ENCODE data around the gene ATP6V1G2.

The ATP6V1G2 gene

DNA sequence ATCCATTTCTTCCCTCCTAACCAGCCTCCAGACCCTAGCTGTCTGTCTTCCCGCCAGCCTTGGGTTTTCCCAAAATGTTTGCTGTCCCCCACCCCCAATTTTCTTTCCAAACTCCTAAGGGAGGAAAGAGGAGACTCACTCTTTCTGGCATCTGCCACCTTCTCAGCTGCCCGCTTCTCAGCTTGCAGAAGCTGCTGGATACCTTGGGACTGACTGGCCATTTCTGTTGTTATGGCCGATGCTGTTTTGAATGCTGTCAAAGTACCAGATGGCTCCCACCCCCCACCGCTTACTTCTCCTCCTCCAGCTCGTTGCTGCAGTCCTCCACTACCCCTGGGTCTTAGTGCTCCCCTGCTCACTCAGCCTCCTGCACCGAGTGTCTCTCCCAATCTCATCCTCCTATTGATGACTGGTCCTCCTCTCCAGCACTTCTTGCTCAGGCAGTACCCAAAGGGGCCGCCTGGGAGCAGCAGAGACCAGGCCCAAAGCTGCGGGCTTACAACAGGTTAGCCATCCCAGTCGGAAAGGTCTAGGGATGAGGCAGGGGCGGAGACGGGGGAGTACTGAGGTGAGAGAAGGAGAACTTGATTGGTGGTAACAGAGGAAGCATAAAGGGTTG lies at the start of gene ATP6V1G2:
Gene ATP6V1G2, minus strand, starts transcription at position 270 of the 619 bp plus-strand sequence. Its CDS starts 49 bp downstream, at position 221.
- TF ChIP-seq, protein P1, sequence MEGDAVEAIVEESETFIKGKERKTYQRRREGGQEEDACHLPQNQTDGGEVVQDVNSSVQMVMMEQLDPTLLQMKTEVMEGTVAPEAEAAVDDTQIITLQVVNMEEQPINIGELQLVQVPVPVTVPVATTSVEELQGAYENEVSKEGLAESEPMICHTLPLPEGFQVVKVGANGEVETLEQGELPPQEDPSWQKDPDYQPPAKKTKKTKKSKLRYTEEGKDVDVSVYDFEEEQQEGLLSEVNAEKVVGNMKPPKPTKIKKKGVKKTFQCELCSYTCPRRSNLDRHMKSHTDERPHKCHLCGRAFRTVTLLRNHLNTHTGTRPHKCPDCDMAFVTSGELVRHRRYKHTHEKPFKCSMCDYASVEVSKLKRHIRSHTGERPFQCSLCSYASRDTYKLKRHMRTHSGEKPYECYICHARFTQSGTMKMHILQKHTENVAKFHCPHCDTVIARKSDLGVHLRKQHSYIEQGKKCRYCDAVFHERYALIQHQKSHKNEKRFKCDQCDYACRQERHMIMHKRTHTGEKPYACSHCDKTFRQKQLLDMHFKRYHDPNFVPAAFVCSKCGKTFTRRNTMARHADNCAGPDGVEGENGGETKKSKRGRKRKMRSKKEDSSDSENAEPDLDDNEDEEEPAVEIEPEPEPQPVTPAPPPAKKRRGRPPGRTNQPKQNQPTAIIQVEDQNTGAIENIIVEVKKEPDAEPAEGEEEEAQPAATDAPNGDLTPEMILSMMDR (IDR thresholded peaks at IDR 0.05) = peak; percentile 94

DNA sequence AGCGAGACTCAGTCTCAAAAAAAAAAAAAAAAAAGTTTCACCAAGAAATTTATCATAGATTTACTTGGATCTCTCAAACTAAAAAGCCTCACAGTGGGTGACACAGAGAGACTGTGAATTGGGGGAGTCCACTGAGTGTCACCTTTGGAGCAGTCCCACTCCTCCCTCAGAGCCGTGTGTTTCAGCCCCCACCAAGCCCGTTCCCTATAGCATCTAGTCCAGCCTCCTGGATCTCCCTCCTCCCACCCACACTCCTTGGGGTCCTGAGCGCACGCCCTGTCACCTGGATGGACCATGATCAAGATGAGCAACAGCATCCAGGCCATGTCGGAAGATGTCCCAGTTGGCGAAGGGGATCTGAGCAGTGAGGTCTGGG lies 46.0 kb upstream of the ATP6V1G2 start:
- TF ChIP-seq, protein P1 (IDR thresholded peaks at IDR 0.05) = no peak

DNA sequence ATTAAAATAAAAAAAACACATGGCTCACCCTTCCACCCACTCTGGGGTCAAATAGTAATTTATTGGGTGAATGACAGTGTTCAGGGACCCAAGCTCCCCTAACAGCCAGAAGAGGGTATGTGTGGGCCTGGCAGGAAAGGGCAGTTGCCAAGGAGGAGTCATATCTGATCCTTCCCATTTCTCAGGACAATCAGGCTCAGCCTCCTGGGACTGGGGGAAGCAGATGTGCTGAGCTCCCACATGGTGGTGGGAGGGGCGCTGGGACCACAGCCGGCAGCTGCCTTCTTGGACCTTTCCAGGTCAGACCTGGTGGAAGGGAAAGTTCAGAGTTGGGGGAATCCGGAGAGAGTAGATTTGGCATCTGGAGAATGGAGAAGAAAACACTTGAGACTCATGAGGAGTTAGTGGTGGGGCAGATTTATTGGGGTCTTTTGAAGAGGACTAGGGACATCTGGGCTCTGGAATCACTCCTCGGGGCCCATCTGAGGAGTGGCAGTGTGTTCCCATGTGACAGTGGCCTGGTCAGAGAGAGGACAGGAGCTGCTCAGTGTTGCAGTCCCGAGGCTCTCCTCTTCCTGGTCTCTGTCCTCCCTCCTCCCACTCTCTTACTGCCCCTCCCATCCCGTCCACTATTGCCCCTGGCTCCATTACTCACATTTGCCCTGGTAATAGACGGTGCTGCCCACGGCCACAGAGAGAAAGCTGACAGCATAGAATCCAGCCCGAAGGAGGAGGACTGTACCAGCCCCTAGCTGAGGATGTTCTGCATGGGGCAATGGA lies 42.7 kb upstream of the ATP6V1G2 start:
- TF ChIP-seq, protein P1 (IDR thresholded peaks at IDR 0.05) = no peak

DNA sequence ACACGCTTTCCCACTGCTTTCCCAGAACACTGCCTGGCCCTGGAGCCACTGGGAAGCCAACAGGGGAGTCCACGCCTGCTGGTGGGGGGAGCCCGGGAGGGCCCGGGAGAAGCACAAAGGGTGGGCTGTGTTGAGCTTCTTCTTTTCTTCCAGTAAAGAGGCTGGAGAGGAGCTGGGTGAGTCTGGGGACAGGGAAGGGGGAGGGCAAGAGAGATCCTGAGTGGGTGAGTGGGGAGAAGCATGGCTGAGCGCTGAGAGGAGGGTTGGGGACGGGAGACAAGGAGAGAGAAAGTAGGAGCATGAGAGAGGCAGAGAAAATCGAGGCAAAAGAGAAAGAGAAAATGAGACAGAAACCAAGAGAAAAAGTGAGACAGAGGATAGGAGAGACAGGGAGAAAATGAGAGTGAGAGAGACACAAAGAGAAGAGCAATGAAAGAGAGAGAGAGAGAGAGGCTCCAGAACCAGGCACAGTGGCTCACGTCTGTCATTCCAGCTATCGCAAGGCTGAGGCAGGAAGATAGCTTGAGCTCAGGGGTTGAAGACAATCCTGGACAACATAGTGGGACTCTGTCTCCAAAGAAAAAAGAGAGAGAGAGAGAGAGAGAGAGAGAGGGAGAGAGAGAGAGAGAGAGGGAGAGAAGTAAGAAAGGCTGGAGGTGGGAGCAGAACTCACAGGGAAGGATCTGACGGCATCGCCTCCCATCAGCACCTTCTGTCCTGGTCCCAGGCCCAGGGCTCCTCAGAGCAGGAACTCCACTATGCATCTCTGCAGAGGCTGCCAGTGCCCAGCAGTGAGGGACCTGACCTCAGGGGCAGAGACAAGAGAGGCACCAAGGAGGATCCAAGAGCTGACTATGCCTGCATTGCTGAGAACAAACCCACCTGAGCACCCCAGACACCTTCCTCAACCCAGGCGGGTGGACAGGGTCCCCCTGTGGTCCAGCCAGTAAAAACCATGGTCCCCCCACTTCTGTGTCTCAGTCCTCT lies 41.7 kb upstream of the ATP6V1G2 start:
- TF ChIP-seq, protein P1 (IDR thresholded peaks at IDR 0.05) = no peak

DNA sequence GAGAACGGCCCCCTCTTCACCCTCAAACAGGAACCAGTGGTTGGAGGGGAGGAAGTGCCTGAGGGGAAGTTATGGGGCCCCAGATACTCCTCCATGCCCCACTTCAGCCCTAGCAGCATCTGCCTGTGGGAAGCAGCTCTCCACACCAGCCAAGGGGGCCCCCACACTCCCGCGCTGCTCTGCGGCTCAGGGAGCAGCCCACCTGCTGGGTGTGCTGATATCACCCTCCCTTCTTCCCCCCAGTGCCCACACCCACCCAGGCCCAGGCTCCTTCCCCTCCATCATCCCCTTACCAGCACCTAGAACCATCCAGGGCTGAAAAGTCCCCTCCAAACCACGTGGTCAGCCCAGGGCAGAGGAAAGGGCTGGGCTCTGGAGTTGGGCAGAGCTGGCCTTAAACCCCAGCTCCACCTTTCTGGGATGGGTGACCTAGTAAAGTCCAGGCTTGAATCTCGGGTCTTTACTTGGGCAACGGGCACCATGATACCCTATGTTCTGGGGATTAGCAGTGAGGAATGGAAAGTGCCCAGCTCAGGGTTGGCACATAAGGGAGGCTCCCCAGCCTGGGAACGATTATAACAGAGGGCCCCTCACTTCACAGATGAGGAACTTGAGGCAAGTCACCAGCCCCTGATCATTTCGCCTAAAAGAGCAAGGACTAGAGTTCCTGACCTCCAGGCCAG lies 40.3 kb upstream of the ATP6V1G2 start:
- TF ChIP-seq, protein P1 (IDR thresholded peaks at IDR 0.05) = no peak

DNA sequence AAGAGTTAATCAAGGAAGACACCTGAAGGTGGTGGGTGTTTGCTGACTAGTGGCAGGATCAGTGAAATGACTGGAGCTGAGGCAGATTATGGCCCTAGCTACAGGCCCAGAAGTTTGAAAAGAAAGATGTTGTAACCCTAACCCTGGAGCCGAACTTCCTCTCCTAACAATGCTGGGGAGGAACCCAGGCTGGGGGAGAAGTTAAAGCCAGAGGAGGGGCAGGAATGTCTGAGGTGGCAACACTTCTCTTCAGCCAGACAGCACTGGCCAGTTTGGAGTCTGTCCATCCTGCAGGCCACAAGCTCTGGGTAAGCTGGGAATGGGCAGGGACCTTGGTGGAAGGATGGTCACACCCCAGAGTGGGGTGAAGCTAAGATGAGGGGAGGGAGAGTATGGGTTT lies 39.6 kb upstream of the ATP6V1G2 start, which contains the start of gene LST1:
Gene LST1, plus strand, starts transcription at position 270 of the 400 bp plus-strand sequence. CDS start 1,023 bp downstream, outside the sequence.
- TF ChIP-seq, protein P1 (IDR thresholded peaks at IDR 0.05) = no peak

DNA sequence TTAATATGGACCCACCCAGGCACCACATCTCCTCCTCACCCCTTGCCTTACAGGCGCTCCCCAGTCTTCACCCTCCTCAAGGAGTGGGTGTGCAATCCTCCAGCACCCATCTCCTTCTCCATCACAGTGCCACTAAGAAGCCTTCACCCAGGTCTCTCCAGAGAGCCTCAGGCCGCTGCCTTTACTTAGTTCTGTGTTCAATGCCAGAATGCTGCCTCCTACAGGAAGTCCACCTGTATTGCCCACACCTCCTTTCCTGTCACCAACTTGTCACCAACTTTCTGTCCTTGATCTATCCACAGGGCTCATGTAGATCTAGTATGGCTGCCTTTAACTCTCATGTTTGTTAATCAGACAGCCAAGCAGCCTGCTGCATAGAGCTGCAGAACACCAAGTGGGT lies 39.1 kb upstream of the ATP6V1G2 start:
- TF ChIP-seq, protein P1 (IDR thresholded peaks at IDR 0.05) = peak; percentile 31; the same call in 1 of the 2 replicates
